ENCODE measurements around the gene OMP.

- TF ChIP-seq POLR2A (IDR thresholded peaks at IDR 0.05; ENCODE audit: low read depth, low read length) (no peak), POLR2AphosphoS5 (IDR thresholded peaks at IDR 0.05; ENCODE audit: low read depth, low read length) (no peak), SPI1 (IDR thresholded peaks at IDR 0.05; ENCODE audit: low read depth, low read length) (no peak)
These were observed 36.2 kb upstream of the OMP start, which contains the start of gene CAPN5 for GRCh38 chr11:77066229-77067042.

Measured in GM12891 (cell line).